Neural progenitor cell (in vitro differentiated cells): ENCODE data around the gene PSMC3. TPM values are rescaled to one million over a fixed set of nuclear protein-coding genes. Genes with fewer than 3 reads are reported as not detected.

Source experiments
- DNase-seq: peaks from one replicate; pipeline ENCODE4 v3.0.0-alpha.2; 2016; ENCODE audit warnings: low spot score
- H2AFZ ChIP-seq: fragments of 200-600 bp; sonication (generic); replicated peaks from 2 replicates; pipeline ENCODE4 v1.6.1; 2016; ENCODE audit warnings: antibody characterized with exemption
- H3F3A ChIP-seq: fragments of 200-600 bp; sonication (generic); 2 replicates; pipeline ENCODE4 v1.6.1; 2016; ENCODE audit warnings: antibody characterized with exemption, low read depth
- H3K27ac ChIP-seq: fragments of 200-600 bp; sonication (generic); 2 replicates; pipeline ENCODE4 v1.5.1; 2016; ENCODE audit warnings: mild to moderate bottlenecking
- H3K27me3 ChIP-seq: fragments of 200-600 bp; sonication (generic); 2 replicates; pipeline ENCODE4 v1.6.1; 2016; ENCODE audit warnings: mild to moderate bottlenecking, moderate library complexity
- H3K36me3 ChIP-seq: fragments of 200-600 bp; sonication (generic); 2 replicates; pipeline ENCODE4 v1.5.1; 2016
- H3K4me1 ChIP-seq: fragments of 200-600 bp; sonication (generic); 2 replicates; pipeline ENCODE4 v1.6.1; 2016; ENCODE audit warnings: mixed run types
- H3K4me2 ChIP-seq: fragments of 200-600 bp; sonication (generic); 2 replicates; pipeline ENCODE4 v1.6.1; 2016
- H3K4me3 ChIP-seq: fragments of 200-600 bp; sonication (generic); 2 replicates; pipeline ENCODE4 v1.5.1; 2016
- H3K79me2 ChIP-seq: fragments of 200-600 bp; sonication (generic); 2 replicates; pipeline ENCODE4 v1.6.1; 2016; ENCODE audit warnings: low read depth
- H3K9ac ChIP-seq: fragments of 200-600 bp; sonication (generic); 2 replicates; pipeline ENCODE4 v1.6.1; 2016
- H3K9me3 ChIP-seq: fragments of 200-600 bp; sonication (generic); 2 replicates; pipeline ENCODE4 v1.5.1; 2016; ENCODE audit warnings: low read depth
- H4K20me1 ChIP-seq: fragments of 200-600 bp; sonication (generic); 2 replicates; pipeline ENCODE4 v1.6.1; 2016; ENCODE audit warnings: low read depth
- H3K27ac Mint-ChIP-seq: 3 replicates; pipeline ENCODE4 v1.8.0; 2021; ENCODE audit warnings: mixed read lengths
- H3K27me3 Mint-ChIP-seq: 2 replicates; pipeline ENCODE4 v1.8.0; 2022; ENCODE audit warnings: low read depth, mild to moderate bottlenecking, inconsistent platforms, moderate library complexity, mixed read lengths; ENCODE audit not compliant: insufficient read depth
- H3K36me3 Mint-ChIP-seq: 3 replicates; pipeline ENCODE4 v1.8.0; 2021; ENCODE audit warnings: mixed read lengths
- H3K4me1 Mint-ChIP-seq: 3 replicates; pipeline ENCODE4 v1.8.0; 2021; ENCODE audit warnings: mixed read lengths
- H3K4me3 Mint-ChIP-seq: 3 replicates; pipeline ENCODE4 v1.8.0; 2021; ENCODE audit warnings: mild to moderate bottlenecking, moderate library complexity, mixed read lengths
- H3K9me3 Mint-ChIP-seq: 3 replicates; pipeline ENCODE4 v1.8.0; 2020; ENCODE audit warnings: mixed read lengths
- EZH2 ChIP-seq: fragments of 200-600 bp; sonication (generic); IDR thresholded peaks from 2 replicates; pipeline ENCODE4 v1.6.1; 2017; ENCODE audit warnings: antibody characterized with exemption, mild to moderate bottlenecking, moderate library complexity
- EZH2phosphoT487 ChIP-seq: fragments of 200-600 bp; sonication (generic); IDR thresholded peaks from 2 replicates; pipeline ENCODE4 v1.6.1; 2017; ENCODE audit warnings: antibody characterized with exemption
- total RNA-seq: library from RNA; depleted of rRNA; stranded (reverse); fragments of >200 nt; gene quantifications from 2 replicates; pipeline ENCODE4 v1.2.3, GENCODE V29; 2015; ENCODE audit warnings: low replicate concordance
- TF ChIP-seq, protein P1 (sequence below): fragments of 200-600 bp; sonication (generic); IDR thresholded peaks from 2 replicates; pipeline ENCODE4 v1.5.1; 2017; ENCODE audit warnings: antibody characterized with exemption, mild to moderate bottlenecking

Gene PSMC3
- total RNA-seq, 1 donor from 2014 or later: 175 TPM

DNA sequence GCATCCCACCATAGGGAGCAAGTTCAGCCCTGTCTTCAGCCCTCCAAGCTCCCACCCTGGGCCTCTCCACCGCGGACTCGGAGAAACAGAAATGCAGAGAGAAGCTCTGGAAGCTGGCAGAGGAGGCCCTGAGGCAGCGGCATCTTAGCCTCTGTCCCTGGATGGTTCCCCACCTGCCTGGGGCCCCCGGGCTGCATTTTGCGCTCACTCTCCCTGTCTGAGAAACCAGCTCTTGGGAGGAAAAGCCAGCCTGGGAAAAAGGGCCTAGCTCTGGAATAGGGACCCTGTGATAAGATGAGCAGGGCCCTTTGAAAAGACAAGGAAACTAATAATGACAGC lies 35.8 kb downstream of the PSMC3 start:
- no peak overlapping the region for H3K27ac Mint-ChIP-seq
- H3K9me3 Mint-ChIP-seq: no peaks in the 10 kb centered on the region
- DNase-seq: no peak
- Histone ChIP-seq H4K20me1 (no peaks in the 10 kb centered on the region), H3K9ac (no peak overlapping the region), H3K9me3 (no peaks in the 10 kb centered on the region), H3K27ac (no peak overlapping the region), H2AFZ (no peak overlapping the region), H3K4me2 (no peak overlapping the region), H3K36me3 (no peaks in the 10 kb centered on the region), H3K27me3 (no peaks in the 10 kb centered on the region), H3K4me3 (no peak overlapping the region), H3K4me1 (no peaks in the 10 kb centered on the region), H3K79me2 (no peaks in the 10 kb centered on the region), H3F3A (no peaks in the 10 kb centered on the region)
- no peak for TF ChIP-seq EZH2phosphoT487
- H3K36me3 Mint-ChIP-seq: no peaks in the 10 kb centered on the region
- no peak overlapping the region for H3K4me3 Mint-ChIP-seq
- no peaks in the 10 kb centered on the region for H3K27me3 Mint-ChIP-seq
- no peaks in the 10 kb centered on the region for H3K4me1 Mint-ChIP-seq

DNA sequence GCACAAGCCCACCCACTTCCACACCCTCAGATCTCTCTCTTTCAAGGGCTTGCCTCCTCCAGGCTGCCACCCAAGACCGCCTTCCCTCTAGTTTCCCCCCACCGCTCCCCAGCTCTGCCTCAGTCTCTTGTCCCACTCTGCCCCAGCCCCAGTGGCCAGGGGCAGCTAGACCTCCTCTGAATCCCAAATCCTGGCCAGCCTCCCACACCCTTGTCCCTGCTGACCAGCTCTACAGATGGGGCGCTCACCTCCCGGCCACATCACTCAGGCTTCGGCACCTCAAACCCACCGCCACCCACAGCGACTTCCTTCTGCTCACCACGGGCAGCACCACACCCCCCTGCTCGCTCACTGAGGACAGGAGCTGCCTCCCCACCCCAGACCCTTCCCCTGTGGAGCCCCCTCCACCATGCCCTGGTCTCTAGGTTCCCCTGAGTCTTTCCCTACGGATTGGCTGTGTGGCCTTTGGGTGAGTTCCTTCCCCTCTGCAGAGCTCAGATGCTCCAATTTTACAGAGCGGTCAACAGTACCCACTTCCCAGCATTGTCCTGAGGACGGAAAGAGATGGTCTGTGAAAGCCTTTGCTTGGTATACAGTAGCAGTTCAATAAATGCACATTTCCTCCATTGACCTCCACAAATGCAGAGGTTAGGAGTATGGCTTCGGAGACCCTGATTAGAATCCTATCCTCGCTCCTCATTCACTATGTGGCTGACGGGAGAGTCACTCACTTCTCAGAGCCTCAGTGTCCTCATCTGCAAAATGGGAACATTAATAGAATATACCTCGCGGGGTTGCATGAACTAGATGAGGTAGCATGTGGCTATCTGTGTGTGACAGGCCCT lies 36.4 kb downstream of the PSMC3 start:
- peak overlapping the region; percentile 72 for H3K27ac Mint-ChIP-seq
- no peak overlapping the region for H3K4me3 Mint-ChIP-seq
- Histone ChIP-seq H3K27ac (no peak overlapping the region), H3K9ac (no peak overlapping the region), H3K4me3 (no peak overlapping the region), H3K4me1 (no peaks in the 10 kb centered on the region), H3F3A (no peaks in the 10 kb centered on the region), H2AFZ (no peak overlapping the region), H3K9me3 (no peaks in the 10 kb centered on the region), H3K4me2 (no peak overlapping the region), H3K79me2 (no peaks in the 10 kb centered on the region), H4K20me1 (no peaks in the 10 kb centered on the region), H3K27me3 (no peaks in the 10 kb centered on the region), H3K36me3 (no peaks in the 10 kb centered on the region)
- no peaks in the 10 kb centered on the region for H3K9me3 Mint-ChIP-seq
- no peaks in the 10 kb centered on the region for H3K27me3 Mint-ChIP-seq
- no peaks in the 10 kb centered on the region for H3K4me1 Mint-ChIP-seq
- TF ChIP-seq, protein P1, sequence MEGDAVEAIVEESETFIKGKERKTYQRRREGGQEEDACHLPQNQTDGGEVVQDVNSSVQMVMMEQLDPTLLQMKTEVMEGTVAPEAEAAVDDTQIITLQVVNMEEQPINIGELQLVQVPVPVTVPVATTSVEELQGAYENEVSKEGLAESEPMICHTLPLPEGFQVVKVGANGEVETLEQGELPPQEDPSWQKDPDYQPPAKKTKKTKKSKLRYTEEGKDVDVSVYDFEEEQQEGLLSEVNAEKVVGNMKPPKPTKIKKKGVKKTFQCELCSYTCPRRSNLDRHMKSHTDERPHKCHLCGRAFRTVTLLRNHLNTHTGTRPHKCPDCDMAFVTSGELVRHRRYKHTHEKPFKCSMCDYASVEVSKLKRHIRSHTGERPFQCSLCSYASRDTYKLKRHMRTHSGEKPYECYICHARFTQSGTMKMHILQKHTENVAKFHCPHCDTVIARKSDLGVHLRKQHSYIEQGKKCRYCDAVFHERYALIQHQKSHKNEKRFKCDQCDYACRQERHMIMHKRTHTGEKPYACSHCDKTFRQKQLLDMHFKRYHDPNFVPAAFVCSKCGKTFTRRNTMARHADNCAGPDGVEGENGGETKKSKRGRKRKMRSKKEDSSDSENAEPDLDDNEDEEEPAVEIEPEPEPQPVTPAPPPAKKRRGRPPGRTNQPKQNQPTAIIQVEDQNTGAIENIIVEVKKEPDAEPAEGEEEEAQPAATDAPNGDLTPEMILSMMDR: no peak
- TF ChIP-seq EZH2phosphoT487: no peak
- no peak for TF ChIP-seq EZH2
- no peaks in the 10 kb centered on the region for H3K36me3 Mint-ChIP-seq
- no peak for DNase-seq

DNA sequence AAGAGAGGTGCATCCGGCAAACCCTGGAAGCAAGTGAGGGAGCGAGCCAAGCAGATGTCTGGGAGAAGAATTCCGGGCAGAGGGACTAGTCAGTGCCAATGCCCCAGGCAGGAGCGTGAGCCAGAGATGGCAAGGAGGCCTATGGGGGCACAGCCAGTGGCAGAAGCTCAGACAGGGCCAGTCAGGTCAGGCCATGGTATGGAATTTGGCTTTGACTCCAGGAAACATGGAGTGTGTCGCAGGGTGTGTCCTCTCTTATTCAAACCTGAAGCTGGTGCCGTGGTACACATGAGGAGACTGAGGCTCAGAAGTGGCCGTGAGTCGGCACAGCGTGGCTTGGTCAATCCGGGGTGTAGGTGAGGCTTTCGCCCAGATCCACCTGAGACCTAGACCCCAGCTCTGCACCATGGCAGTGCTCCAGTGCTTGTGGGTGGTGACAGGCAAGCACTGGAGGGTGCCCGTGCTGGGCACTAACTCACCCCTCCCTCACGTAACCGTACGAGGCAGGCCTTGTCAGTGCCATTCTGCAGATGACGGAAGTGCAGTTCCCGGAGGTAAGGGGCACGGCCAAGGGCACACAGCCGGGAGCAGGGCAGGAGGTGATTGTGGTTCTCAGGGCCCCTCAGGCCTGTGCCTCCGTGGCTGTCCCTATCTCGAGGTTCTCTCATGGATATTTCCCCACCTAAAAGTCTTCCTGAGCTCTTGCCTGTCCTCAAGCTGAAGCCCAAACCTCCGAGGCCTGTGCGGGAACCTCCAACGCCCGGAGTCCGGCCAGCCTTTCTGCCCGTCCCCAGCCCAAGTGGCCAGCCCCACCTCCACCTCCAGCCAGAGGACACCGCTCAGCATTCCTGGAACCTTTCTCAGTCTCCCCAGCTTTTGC lies 37.3 kb downstream of the PSMC3 start:
- no peak overlapping the region for H3K4me3 Mint-ChIP-seq
- no peak overlapping the region for H2AFZ ChIP-seq
- no peak overlapping the region for H3K9ac ChIP-seq
- no peaks in the 10 kb centered on the region for H4K20me1 ChIP-seq
- no peak overlapping the region for H3K27ac ChIP-seq
- H3K9me3 Mint-ChIP-seq: no peaks in the 10 kb centered on the region
- no peaks in the 10 kb centered on the region for H3K4me1 ChIP-seq
- no peaks in the 10 kb centered on the region for H3F3A ChIP-seq
- no peaks in the 10 kb centered on the region for H3K27me3 Mint-ChIP-seq
- H3K4me3 ChIP-seq: no peak overlapping the region
- no peak overlapping the region for H3K4me2 ChIP-seq
- peak overlapping the region; percentile 72 for H3K27ac Mint-ChIP-seq
- no peak for DNase-seq
- no peaks in the 10 kb centered on the region for H3K27me3 ChIP-seq
- H3K4me1 Mint-ChIP-seq: no peaks in the 10 kb centered on the region
- H3K36me3 ChIP-seq: no peaks in the 10 kb centered on the region
- H3K9me3 ChIP-seq: no peaks in the 10 kb centered on the region
- TF ChIP-seq, protein P1: no peak
- no peak for TF ChIP-seq EZH2
- TF ChIP-seq EZH2phosphoT487: no peak
- H3K79me2 ChIP-seq: no peaks in the 10 kb centered on the region
- H3K36me3 Mint-ChIP-seq: no peaks in the 10 kb centered on the region
